Measurements from ENCODE around the gene SLMAP. TPM values are rescaled to one million over a fixed set of nuclear protein-coding genes. Genes with fewer than 3 reads are reported as not detected.

Gene SLMAP
- 10 to 100 TPM; 33.8 to 55.6 TPM for total RNA-seq

GRCh38 chr3:57755741-57756527 lies at the start of gene SLMAP:
Gene SLMAP, plus strand, starts transcription at chr3:57756309. Its CDS starts 1,343 bp downstream, at chr3:57757652.
- peak; percentile 96 for ATAC-seq (replicated peaks)
- Mint-ChIP-seq H3K27me3 (no peaks in the 10 kb centered on the region), H3K4me1 (peaks cover 9% of the 10 kb centered on the region), H3K4me3 (peak within 1 kb of the TSS; percentile 91), H3K9me3 (no peaks in the 10 kb centered on the region), H3K27ac (peak within 1 kb of the TSS; percentile 99), H3K36me3 (ENCODE audit: low read depth) (peaks cover 44% of the 10 kb centered on the region)

- no peaks in the 10 kb centered on the region for H3K4me1 Mint-ChIP-seq
- no peaks in the 10 kb centered on the region for H3K9me3 Mint-ChIP-seq
- peak; percentile 59 for ATAC-seq (replicated peaks)
- no peaks in the 10 kb centered on the region for H3K36me3 Mint-ChIP-seq (ENCODE audit: low read depth)
- no peak overlapping the region for H3K27ac Mint-ChIP-seq
- no peak overlapping the region for H3K4me3 Mint-ChIP-seq
- H3K27me3 Mint-ChIP-seq = peaks cover 4% of the 10 kb centered on the region
Observed at GRCh38 chr3:57706462-57706861, 49.6 kb upstream of the SLMAP start.

GRCh38 chr3:57709031-57709430 lies 47.1 kb upstream of the SLMAP start:
- Mint-ChIP-seq H3K4me3 (no peak overlapping the region), H3K27ac (no peak overlapping the region), H3K4me1 (no peaks in the 10 kb centered on the region), H3K36me3 (ENCODE audit: low read depth) (no peaks in the 10 kb centered on the region), H3K9me3 (no peaks in the 10 kb centered on the region), H3K27me3 (peaks cover 4% of the 10 kb centered on the region)
- ATAC-seq (replicated peaks) = no peak

GRCh38 chr3:57709559-57709958 lies 46.5 kb upstream of the SLMAP start:
- Mint-ChIP-seq H3K4me1 (no peaks in the 10 kb centered on the region), H3K27me3 (peaks cover 4% of the 10 kb centered on the region), H3K36me3 (ENCODE audit: low read depth) (no peaks in the 10 kb centered on the region), H3K4me3 (no peak overlapping the region), H3K9me3 (no peaks in the 10 kb centered on the region), H3K27ac (no peak overlapping the region)
- ATAC-seq (replicated peaks) = no peak

GRCh38 chr3:57715686-57716085 lies 40.4 kb upstream of the SLMAP start:
- Mint-ChIP-seq H3K9me3 (no peaks in the 10 kb centered on the region), H3K27ac (no peak overlapping the region), H3K4me1 (no peaks in the 10 kb centered on the region), H3K4me3 (no peak overlapping the region), H3K36me3 (ENCODE audit: low read depth) (no peaks in the 10 kb centered on the region), H3K27me3 (peaks cover 2% of the 10 kb centered on the region)
- no peak for ATAC-seq (replicated peaks)

GRCh38 chr3:57717205-57717868 lies 38.8 kb upstream of the SLMAP start:
- no peaks in the 10 kb centered on the region for H3K4me1 Mint-ChIP-seq
- no peak overlapping the region for H3K4me3 Mint-ChIP-seq
- H3K27me3 Mint-ChIP-seq = no peaks in the 10 kb centered on the region

GRCh38 chr3:57718118-57718517 lies 38.0 kb upstream of the SLMAP start:
- no peaks in the 10 kb centered on the region for H3K4me1 Mint-ChIP-seq
- no peak overlapping the region for H3K4me3 Mint-ChIP-seq
- no peaks in the 10 kb centered on the region for H3K9me3 Mint-ChIP-seq
- no peak for ATAC-seq (replicated peaks)
- no peaks in the 10 kb centered on the region for H3K36me3 Mint-ChIP-seq (ENCODE audit: low read depth)
- no peaks in the 10 kb centered on the region for H3K27me3 Mint-ChIP-seq
- H3K27ac Mint-ChIP-seq = no peak overlapping the region

More at GRCh38 chr3:57717205-57717868, 38.8 kb upstream of the SLMAP start:
- Mint-ChIP-seq H3K9me3 (no peaks in the 10 kb centered on the region), H3K27ac (no peak overlapping the region), H3K36me3 (ENCODE audit: low read depth) (no peaks in the 10 kb centered on the region)
- no peak for ATAC-seq (replicated peaks)

GRCh38 chr3:57726397-57726796 lies 29.7 kb upstream of the SLMAP start:
- Mint-ChIP-seq H3K27me3 (no peaks in the 10 kb centered on the region), H3K36me3 (ENCODE audit: low read depth) (no peaks in the 10 kb centered on the region), H3K4me1 (no peaks in the 10 kb centered on the region), H3K4me3 (no peak overlapping the region), H3K9me3 (no peaks in the 10 kb centered on the region), H3K27ac (no peak overlapping the region)
- no peak for ATAC-seq (replicated peaks)

- Mint-ChIP-seq H3K4me1 (no peaks in the 10 kb centered on the region), H3K9me3 (no peaks in the 10 kb centered on the region), H3K36me3 (ENCODE audit: low read depth) (no peaks in the 10 kb centered on the region), H3K27me3 (no peaks in the 10 kb centered on the region), H3K27ac (no peak overlapping the region), H3K4me3 (no peak overlapping the region)
- no peak for ATAC-seq (replicated peaks)
Observed at GRCh38 chr3:57727106-57727505, 29.0 kb upstream of the SLMAP start.

- no peak for ATAC-seq (replicated peaks)
- Mint-ChIP-seq H3K9me3 (no peaks in the 10 kb centered on the region), H3K27me3 (no peaks in the 10 kb centered on the region), H3K36me3 (ENCODE audit: low read depth) (no peaks in the 10 kb centered on the region), H3K4me3 (no peak overlapping the region), H3K4me1 (no peaks in the 10 kb centered on the region), H3K27ac (no peak overlapping the region)
Observed at GRCh38 chr3:57729334-57730045, 26.6 kb upstream of the SLMAP start.

- no peaks in the 10 kb centered on the region for H3K9me3 Mint-ChIP-seq
- ATAC-seq (replicated peaks) = no peak
- H3K27ac Mint-ChIP-seq = no peak overlapping the region
- no peaks in the 10 kb centered on the region for H3K36me3 Mint-ChIP-seq (ENCODE audit: low read depth)
- H3K4me1 Mint-ChIP-seq = no peaks in the 10 kb centered on the region
- H3K27me3 Mint-ChIP-seq = no peaks in the 10 kb centered on the region
- no peak overlapping the region for H3K4me3 Mint-ChIP-seq
Observed at GRCh38 chr3:57730682-57731081, 25.4 kb upstream of the SLMAP start.

GRCh38 chr3:57731311-57731710 lies 24.8 kb upstream of the SLMAP start:
- no peaks in the 10 kb centered on the region for H3K36me3 Mint-ChIP-seq (ENCODE audit: low read depth)
- H3K27me3 Mint-ChIP-seq = no peaks in the 10 kb centered on the region
- ATAC-seq (replicated peaks) = no peak
- no peak overlapping the region for H3K4me3 Mint-ChIP-seq
- H3K27ac Mint-ChIP-seq = no peak overlapping the region
- no peaks in the 10 kb centered on the region for H3K9me3 Mint-ChIP-seq
- no peaks in the 10 kb centered on the region for H3K4me1 Mint-ChIP-seq

- H3K27ac Mint-ChIP-seq = no peak overlapping the region
- no peak for ATAC-seq (replicated peaks)
- H3K4me1 Mint-ChIP-seq = no peaks in the 10 kb centered on the region
- H3K36me3 Mint-ChIP-seq (ENCODE audit: low read depth) = no peaks in the 10 kb centered on the region
- H3K27me3 Mint-ChIP-seq = no peaks in the 10 kb centered on the region
- H3K4me3 Mint-ChIP-seq = no peak overlapping the region
- H3K9me3 Mint-ChIP-seq = no peaks in the 10 kb centered on the region
Observed at GRCh38 chr3:57733790-57734189, 22.3 kb upstream of the SLMAP start.

- Mint-ChIP-seq H3K9me3 (no peaks in the 10 kb centered on the region), H3K36me3 (ENCODE audit: low read depth) (no peaks in the 10 kb centered on the region), H3K4me1 (no peaks in the 10 kb centered on the region), H3K4me3 (no peak overlapping the region), H3K27ac (no peak overlapping the region), H3K27me3 (no peaks in the 10 kb centered on the region)
- ATAC-seq (replicated peaks) = no peak
Observed at GRCh38 chr3:57735405-57735804, 20.7 kb upstream of the SLMAP start.

- Mint-ChIP-seq H3K27ac (no peak overlapping the region), H3K27me3 (no peaks in the 10 kb centered on the region), H3K36me3 (ENCODE audit: low read depth) (no peaks in the 10 kb centered on the region), H3K9me3 (no peaks in the 10 kb centered on the region), H3K4me1 (no peaks in the 10 kb centered on the region), H3K4me3 (no peak overlapping the region)
- no peak for ATAC-seq (replicated peaks)
Observed at GRCh38 chr3:57737840-57738239, 18.3 kb upstream of the SLMAP start.
